COLO829 (cell line): ENCODE data around the gene DPPA4.
"Not testable (repeated sequence)": the region's sequence is repeated elsewhere in the genome, so short reads cannot be mapped to it uniquely, and the experiment has no call there.

Source experiments
- DNase-seq: peaks from one replicate; pipeline ENCODE4 v3.0.0; 2012; ENCODE audit warnings: low spot score

The DPPA4 gene, protein sequence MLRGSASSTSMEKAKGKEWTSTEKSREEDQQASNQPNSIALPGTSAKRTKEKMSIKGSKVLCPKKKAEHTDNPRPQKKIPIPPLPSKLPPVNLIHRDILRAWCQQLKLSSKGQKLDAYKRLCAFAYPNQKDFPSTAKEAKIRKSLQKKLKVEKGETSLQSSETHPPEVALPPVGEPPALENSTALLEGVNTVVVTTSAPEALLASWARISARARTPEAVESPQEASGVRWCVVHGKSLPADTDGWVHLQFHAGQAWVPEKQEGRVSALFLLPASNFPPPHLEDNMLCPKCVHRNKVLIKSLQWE

DNA sequence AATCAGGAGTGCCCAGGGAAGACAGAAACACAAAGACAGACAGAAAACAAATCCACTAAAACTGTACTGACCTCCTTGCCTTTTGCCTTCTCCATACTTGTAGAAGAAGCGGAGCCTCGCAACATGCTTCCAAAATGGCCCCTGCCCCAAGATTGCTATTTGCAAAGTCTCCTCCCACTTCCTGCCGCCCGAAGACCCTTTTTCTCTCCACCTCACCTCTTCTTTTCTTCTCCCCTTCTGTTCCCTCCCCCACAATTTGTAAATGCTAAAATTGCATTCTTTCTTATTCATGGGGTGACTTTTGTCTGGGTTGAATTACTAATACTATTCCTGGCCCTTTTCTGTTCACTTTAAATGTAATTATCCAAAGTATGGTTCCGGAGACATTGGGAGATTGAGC, at the start of gene DPPA4:
Gene DPPA4, minus strand, starts transcription at position 154 of the 400 bp plus-strand sequence. Its CDS starts 29 bp downstream, at position 125.
- no peak for DNase-seq

DNA sequence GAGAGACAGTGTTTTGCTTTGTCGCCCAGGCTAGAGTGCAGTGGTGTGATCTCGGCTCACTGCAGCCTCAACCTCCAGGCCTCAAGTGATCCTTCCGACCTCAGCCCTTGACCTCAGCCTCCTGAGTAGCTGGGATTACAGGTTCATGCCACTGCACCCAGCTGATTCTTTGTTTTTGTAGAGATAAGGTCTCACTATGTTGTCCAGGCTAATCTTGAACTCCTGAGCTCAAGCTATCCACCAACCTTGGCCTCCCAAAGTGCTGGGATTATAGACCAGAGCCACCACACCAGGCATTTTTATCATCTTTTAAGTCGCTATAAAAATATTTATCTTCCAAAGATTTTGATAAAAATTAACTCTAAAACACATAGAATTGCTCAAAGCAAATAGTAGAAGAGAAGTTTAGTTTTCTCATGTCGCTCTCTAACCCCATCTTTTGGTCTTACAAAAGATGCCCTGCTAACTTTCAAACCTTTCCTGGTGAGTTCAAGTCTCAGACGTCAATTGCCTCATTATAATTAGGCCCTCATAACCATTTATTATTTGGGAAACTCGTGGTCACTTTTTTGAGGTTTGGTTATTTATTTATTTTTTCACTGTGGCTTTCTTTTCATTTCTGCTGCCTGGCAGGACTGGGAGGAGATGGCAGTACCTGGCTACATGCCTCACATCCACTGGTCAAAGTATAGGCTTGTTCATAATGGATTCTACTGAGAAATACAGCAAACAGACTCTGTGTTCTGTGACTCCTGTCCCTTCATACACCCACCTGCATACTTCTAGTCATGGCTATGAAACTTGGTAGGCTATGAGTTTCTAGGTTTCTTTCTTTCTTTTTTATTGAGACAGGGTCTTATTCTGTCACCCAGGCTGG, 48.3 kb upstream of the DPPA4 start:
- DNase-seq: no peak

DNA sequence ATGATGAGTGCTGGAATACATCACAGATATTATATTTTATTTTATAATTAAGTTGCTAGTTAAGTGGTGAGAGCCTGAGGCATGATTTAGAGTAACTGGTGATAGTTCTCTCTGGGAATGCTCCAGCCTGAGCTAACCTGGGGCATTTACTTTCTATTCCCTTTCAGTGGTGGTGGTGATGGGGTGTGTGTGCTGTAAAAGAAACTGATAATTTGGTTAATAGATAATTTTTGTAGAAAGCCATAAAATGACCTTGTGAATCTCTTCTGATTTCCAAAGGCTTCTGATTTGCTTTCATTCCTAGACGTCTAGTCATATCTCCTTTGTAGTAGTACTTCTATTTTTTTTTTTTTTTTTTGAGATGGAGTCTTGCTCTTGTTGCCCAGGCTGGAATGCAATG, 46.8 kb upstream of the DPPA4 start:
- no peak for DNase-seq

DNA sequence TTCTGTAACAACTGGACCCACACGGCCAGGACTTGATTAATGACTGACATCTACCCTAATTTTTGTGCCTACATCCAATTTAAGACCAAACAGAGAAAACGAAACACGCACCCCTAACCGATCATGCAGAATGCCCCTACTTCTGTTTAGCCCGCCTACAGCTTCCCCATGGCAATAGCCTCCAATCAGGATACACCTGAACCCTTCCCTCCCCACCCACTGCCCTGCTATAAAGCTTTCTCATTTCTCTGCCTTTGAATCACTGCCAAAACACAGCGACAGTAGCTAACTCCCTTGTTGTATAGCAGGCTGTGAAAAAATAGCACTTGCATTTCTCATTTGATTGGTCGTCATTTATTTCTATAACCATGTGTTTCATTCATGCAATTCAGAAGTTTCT, 45.2 kb upstream of the DPPA4 start:
- no peak for DNase-seq

DNA sequence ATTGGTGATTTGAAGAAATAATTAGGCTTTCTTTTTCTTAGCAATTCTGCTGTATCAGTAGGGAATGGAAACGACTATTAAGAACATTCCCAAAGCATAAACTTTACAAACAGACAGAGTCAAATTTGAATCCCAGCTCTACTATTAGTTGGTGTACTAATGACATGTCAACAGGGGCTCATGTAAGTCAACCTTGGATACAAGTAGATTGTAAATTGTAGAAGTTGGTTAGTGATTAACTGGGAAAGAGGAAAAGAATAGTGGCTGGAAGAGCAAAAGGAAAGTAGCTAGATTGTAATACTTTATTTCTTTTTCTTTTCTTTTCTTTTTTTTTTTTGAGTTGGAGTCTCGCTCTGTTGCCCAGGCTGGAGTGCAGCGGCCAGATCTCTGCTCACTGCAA, 38.6 kb upstream of the DPPA4 start:
- no peak for DNase-seq

DNA sequence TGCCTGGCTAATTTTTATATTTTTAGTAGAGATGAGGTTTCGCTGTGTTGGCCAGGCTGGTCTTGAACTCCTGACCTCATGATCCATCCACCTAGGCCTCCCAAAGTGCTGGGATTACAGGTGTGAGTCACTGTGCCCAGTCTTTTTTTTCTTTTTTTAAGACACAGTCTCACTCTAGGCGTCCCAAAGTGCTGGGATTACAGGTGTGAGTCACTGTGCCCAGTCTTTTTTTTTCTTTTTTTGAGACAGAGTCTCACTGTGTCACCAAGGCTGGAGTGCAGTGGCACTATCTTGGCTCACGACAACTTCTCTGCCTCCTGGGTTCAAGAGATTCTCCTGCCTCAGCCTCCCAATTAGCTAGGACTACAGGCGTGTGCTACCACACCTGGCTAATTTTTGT, 37.1 kb upstream of the DPPA4 start:
- not testable (repeated sequence) for DNase-seq

DNA sequence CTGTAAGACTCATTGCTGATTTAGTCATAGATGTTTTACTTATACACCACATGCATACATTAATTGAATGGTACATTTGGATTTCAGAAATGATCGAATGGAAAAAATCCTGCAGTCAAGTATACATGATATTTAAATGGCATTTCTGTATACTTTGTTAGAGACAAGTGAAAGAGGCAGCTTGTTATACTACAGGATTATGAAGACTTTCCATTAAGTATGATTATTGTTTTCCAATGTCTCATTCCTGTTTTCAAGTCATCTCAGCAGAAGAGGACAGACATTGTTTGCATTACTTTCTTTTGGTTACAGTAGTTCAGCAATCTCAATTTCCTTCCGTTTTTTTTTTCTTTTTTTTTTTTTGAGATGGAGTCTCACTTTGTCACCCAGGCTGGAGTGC, 36.6 kb upstream of the DPPA4 start:
- DNase-seq: no peak

DNA sequence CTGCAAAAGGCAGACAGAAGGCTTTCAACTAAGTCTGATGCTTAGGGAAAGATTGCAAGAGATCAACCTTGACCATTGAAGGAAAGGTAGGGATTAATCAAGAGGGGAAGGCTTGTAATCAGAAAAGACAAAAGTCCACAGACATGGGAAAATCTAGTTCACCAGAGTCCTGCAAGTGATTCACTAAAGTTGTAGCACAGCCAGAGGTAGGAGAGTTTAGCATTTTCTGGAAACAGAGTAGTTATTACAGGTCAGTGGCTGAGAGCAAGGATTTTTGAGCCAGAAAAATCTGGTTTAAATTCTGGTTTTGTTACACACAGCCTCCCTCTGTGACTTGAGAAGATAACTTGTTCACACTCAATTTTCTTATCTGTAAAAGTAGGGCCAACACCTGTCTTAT, 35.3 kb upstream of the DPPA4 start:
- DNase-seq: no peak

DNA sequence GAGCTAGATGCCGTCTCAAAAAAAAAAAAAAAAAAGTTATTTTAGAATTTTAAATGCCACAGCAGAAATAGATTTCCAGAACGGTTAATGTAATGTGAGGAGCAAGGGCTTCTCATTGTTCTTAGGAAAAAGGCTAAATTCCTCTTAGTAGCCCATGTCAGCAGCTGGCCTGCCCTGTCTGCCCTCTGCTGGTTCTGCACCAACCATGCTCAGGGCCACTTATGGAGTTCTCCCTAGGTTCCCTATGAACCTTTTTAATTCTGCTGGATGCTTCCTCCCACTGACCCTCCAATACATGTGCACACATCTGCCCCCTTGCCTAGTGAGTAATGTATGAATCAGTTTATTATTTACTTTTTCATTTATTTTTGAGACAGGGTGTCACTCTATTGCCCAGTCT, 32.2 kb upstream of the DPPA4 start:
- peak; percentile 18 for DNase-seq

DNA sequence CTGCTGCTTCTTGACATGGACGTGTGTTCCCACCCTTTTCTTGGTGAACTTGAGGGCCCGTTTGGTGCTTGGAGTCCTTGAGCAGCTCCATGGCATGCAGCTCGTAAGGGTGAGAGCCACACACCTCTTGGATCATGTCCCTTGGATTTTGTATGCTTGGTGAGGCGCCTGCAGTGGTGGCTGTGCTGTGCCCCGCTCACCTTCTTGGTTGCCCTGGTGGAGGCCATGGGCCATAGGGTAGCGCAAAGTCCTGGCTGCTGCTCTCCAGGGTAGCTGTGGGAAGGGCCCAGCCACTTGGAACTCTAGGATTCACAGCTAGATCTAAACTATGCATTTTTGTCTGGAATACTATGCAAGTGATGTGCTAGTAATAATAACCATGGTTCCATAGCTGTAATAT, 26.7 kb upstream of the DPPA4 start:
- no peak for DNase-seq

DNA sequence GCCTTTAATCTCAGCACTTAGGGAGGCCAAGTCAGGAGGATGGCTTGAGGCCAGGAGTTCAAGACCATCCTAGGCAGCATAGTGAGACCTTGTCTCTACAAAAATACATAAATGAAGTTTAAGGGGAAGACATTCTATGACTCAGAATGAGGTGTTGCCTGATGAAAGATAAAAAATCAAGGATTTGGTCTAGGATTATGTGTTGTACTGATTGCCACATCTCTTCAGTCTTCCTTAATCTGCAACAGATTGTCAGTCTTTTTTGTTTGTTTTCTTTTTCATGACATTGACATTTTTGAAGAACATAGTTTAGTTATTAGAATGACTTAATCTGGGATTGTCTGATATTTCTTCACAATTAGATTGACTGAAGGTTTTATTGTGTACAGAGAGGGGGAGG, 26.3 kb upstream of the DPPA4 start:
- DNase-seq: no peak

DNA sequence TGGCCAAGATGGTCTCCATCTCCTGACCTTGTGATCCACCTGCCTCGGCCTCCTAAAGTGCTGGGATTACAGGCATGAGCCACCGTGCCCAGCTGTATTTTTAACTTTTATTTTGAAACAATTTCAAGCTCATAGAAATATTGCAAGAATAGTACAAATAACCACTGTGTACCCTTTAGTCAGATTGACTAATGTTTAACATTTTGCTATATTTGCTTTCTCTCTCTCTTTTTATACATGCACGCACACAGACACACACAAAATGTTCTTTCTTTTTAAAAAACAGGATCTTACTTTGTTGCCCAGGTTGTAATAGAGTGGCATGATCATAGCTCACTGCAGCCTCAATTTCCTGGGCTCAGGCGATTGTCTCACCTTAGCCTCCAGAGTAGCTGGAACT, 25.5 kb upstream of the DPPA4 start:
- DNase-seq: no peak

DNA sequence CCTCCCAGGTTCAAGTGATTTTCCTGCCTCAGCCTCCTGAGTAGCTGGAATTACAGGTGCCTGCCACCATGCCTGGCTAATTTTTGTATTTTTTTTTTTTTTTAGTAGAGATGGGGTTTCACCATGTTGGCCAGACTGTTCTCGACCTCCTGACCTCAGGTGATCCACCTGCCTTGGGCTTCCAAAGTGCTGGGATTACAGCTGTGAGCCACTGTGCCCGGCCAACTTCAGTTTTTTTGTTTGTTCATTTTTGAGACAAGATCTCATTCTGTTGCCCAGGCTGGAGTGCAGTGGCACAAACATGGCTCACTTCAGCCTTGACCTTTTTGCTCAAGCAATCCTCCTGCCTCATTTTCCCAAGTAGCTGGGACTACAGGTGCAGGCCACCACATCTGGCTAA, 21.5 kb upstream of the DPPA4 start:
- DNase-seq: not testable (repeated sequence)

DNA sequence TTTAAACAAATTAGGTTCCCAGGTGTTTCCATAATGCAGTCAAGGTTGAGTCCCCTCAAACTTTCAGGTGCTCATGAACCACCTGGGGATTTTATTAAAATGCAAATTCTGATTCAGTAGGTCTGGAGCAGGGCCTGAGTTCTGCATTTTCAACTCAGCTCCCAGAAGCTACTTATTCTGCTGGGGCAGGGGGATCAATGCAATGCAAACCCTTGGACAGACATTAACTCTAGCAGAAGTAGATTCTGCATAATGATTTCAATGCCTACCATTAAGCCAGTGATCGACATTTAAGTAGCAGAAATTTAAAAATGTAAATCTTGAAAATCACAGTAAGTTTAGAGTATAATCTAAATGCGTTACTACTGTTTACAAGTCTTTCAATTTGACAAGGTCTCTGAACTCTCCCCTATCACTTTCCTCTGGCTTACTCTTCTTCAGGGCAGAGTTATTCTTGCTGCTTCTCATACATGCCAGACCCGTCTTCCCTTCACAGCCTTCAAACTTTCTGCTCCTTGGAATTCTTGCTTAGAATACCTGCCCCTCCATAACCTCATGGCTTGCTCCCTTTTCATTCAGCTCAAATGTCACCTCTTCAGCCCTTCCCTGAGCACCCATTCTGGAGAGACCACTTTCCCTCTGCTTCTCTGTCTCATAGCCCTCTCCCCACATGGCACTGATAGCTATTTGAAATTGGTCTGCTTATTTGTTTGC, 19.3 kb upstream of the DPPA4 start:
- DNase-seq: no peak

DNA sequence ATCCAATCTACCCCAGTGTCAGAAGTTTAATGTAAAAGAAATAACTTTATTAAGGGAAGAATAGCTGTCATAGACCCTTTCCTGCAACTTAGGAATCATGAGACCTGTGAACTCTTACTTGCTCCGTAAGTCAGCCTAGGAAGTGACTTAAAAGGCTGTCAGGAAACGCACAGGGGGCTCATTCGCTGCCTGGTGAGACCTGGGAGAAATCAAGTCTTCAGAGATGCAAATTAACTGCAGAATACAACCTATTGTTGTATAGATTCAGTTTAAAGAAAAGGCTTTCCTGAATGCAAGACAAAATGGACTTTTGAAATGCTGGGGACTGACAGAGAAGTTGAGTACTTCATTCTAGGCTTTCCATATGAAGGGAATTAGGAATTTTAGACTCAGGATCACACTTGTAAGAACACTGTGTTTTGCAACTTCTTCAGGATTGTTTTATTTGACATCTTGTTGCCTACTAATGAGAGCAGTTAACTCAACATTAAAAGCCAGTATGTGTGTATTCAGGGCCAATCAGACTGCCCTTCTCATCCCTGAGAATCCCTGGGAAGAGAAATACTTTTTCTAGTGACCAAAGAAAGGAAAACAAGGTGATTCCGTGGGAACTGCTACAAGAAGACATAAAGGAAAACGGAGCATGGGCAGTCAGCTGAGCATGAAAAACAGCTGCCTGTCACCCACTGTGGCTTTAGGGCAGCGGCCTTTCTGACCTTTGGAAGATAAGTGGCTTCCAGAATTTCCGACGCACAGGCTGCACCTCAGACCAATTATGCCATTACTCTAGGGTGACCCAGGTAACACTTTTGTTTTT, 18.5 kb upstream of the DPPA4 start:
- no peak for DNase-seq

DNA sequence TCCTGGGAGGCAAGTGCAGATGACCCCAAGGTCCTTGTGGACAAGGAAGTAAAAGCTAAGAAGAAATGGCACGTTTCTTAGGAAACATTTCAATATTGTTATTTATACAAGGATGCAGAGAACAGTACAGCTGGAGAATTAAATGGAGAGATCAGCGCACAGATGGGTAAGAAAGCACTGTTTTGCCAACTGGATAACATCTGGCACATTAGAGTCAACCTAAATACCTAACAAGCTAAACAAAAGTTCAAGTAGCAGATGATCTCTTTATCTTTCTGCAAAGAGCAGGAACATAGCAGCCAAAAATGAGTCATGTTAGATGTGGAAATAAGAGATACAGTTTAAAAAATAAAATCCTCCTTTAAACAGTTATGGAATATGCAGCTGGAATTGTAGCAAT, 15.7 kb upstream of the DPPA4 start:
- no peak for DNase-seq

DNA sequence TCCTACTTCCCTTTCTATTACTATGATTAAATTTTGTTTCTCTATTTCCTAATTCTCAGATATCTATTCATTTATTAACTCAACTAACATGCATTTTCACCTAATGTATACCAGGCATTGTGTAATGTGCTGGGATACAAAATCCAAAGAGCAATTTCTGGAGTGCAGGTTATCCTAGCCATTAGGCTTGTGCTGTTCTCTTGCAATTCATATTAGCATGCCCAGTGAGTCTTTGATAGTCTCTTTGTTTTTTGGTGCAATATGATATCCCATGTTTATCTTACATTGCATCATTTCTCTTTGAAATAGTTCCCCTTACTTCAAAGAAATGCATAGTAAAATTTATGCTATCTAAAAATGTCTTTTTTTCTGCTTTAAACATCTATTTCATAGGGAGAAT, 13.9 kb upstream of the DPPA4 start:
- DNase-seq: no peak

DNA sequence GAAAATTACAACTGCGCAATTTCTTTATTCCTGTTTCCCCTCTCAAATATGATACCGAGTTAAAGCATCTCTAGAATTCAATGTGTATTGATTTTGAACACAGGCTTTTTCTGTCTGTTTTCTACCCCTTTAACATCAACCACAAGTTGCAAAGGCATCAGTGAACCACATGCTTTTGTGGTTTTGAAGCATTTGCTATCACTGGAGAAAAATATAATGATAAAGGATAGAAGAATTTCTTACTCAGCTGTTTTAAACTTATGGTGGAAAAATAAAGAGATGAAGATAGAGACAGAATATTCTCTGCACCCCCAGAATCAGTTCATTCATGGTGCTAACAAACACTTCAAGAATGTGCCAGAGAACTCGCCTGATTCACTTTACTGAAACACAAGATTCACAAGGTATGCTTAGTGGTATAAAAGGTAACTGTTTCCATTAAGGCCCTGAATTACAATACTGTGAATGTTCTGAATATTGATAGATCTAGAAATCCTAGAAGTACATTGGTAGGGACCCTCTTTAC, 9.5 kb upstream of the DPPA4 start:
- no peak for DNase-seq

DNA sequence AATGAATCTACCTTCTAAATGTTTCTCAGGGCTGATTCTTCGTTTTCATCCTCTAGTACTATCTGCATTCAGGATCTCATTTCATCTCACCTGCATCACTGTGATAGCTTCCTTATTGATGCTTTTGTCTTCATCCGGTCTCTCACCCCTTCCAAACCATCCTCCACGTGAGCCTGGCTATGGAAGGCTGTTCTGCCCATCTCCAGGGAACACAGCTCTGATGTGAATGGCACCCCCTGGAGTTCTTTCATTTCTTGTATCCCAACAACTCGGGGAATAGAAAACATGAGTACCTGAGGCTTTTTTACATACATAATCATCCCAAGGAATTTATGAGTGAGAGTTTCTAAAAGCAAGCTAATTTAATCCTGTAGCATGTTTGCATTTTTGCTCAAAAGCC, 8.8 kb upstream of the DPPA4 start:
- DNase-seq: no peak

DNA sequence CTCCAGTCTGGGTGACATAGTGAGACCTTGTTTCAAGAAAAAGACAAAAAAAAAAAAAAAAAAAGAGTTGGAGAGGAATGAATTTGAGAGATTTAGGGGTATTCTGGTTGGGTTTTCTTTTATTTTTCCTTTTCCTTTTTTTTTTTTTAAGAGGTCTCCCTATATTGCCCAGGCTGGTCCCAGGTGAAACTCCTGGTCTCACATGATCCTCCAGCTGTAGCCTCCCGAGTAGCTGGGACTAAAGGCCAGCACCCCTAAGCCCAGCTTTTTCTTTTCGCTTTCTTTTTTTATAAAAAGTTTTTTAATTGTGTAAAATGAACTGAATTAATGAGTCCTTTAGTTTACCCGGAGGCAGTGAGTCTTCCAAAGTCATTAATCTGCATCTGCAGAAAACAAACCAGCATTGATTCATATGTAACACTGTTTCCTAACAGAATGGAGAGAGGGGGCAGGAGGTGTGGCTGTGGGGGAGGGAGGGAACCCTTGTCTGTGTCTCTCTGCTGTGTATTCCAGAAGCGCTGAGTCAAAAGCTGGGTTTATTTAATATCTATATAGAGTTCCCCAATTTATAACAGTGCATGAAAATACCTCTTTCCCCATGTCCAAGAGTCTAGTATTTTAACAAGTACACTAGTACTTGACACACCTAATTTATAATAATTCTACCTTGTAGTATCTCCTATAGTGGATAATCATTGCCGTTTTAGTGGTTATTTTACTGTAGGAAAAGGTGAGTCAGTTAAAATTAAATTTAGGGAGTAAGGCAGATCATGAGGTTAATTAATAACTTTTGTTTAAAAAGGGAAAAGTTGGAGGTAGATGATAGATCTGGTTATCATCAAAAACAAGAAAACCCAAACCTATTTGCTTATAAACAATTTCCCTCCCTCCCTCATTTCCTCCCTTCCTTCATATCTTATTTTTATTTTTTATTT, 2.6 kb upstream of the DPPA4 start:
- peak; percentile 90 for DNase-seq

DNA sequence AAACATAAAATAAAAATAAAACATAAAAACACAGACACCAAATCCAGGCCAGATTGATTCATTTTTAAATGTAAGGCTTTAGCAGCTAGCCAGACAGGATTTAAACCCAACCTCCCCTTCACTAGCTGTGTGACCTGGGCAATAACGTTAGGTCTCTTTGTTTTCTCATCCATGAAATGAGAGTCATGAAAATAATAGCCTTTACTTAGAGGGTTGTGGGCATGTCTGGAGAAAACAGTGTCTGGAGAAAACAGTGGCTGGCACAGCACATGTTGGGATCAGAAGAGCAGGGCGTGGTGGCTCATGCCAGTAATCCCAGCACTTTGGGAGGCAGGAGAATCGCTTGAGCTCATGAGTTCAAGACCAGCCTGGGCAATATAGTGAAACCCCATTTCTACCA, 1.9 kb upstream of the DPPA4 start:
- DNase-seq: no peak
